ENCODE measurements around the gene MYO19. TPM values are rescaled to one million over a fixed set of nuclear protein-coding genes. Genes with fewer than 3 reads are reported as not detected.

The MYO19 gene
- 70.8 and 85.6 TPM in 2 replicates for total RNA-seq

- POLR2A ChIA-PET = interaction anchor here (0.6 to 5.0 kb wide), 18 partner anchors 10 to 1287 kb away, joined by 3 to 153 read pairs (median 5); partner anchors contain the start of genes GGNBP2, MRM1 and ZNHIT3
- intact Hi-C loops (cut with micrococcal nuclease) = loop anchor here (1.0 to 5.0 kb wide), 6 partner anchors 9 to 588 kb away; partner anchors contain the start of genes DHRS11, GGNBP2, MRM1 and ZNHIT3
- Mint-ChIP-seq H3K27me3 (no peaks in the 10 kb centered on the region), H3K4me1 (peaks cover 20% of the 10 kb centered on the region), H3K4me3 (peak within 1 kb of the TSS; percentile 98), H3K9me3 (no peaks in the 10 kb centered on the region), H3K27ac (peak within 1 kb of the TSS; percentile 100), H3K36me3 (ENCODE audit: low read depth) (peaks cover 47% of the 10 kb centered on the region)
- TF ChIP-seq, protein P1, sequence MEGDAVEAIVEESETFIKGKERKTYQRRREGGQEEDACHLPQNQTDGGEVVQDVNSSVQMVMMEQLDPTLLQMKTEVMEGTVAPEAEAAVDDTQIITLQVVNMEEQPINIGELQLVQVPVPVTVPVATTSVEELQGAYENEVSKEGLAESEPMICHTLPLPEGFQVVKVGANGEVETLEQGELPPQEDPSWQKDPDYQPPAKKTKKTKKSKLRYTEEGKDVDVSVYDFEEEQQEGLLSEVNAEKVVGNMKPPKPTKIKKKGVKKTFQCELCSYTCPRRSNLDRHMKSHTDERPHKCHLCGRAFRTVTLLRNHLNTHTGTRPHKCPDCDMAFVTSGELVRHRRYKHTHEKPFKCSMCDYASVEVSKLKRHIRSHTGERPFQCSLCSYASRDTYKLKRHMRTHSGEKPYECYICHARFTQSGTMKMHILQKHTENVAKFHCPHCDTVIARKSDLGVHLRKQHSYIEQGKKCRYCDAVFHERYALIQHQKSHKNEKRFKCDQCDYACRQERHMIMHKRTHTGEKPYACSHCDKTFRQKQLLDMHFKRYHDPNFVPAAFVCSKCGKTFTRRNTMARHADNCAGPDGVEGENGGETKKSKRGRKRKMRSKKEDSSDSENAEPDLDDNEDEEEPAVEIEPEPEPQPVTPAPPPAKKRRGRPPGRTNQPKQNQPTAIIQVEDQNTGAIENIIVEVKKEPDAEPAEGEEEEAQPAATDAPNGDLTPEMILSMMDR (IDR thresholded peaks at IDR 0.05) = no peak
- CTCF ChIA-PET = interaction anchor here (0.6 to 2.7 kb wide), 5 partner anchors 9 to 460 kb away, joined by 3 to 12 read pairs (median 5); partner anchors contain the start of gene GGNBP2
- peak; percentile 82 for ATAC-seq (ENCODE audit: low read depth)
- peak; percentile 88 for DNase-seq
These were observed at the start of gene MYO19, which contains the start of gene PIGW for GRCh38 chr17:36534840-36535668. Gene MYO19, minus strand, starts transcription at chr17:36534868. Its CDS starts 2,330 bp downstream, at chr17:36532538. Gene PIGW, plus strand, starts transcription at chr17:36534987. Its CDS starts 2,115 bp downstream, at chr17:36537102.

GRCh38 chr17:36583787-36584186 lies 49.1 kb upstream of the MYO19 start:
- ChIA-PET POLR2A (no interaction called here), CTCF (no interaction called here)
- no peak for ATAC-seq (ENCODE audit: low read depth)
- Mint-ChIP-seq H3K27me3 (no peaks in the 10 kb centered on the region), H3K9me3 (no peaks in the 10 kb centered on the region), H3K27ac (no peak overlapping the region), H3K36me3 (ENCODE audit: low read depth) (peaks cover 79% of the 10 kb centered on the region), H3K4me3 (no peak overlapping the region), H3K4me1 (no peaks in the 10 kb centered on the region)
- TF ChIP-seq, protein P1 (IDR thresholded peaks at IDR 0.05) = no peak
- intact Hi-C loops (cut with micrococcal nuclease) = no loop called here
- DNase-seq = no peak

DNA sequence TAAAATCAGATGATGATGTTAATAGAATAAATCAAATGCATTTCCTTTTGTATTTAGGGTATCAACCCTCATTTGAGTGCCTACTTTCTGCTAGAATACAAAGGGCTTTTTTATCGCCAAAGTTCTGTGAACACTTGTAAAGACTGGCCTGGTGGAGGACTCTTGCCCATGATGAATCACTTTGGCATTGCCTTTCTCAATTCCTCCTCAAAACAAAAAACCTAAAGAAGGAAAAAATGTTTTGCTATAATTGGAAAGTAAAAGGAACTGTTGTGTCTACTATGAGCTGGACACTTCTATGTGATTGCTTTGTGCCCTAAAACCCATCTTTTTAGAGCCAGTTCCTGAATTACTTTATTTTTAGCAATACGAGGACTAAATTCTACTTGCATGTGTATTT lies 44.0 kb upstream of the MYO19 start:
- intact Hi-C loops (cut with micrococcal nuclease) = no loop called here
- Mint-ChIP-seq H3K27ac (no peak overlapping the region), H3K36me3 (ENCODE audit: low read depth) (peaks cover 77% of the 10 kb centered on the region), H3K4me3 (no peak overlapping the region), H3K27me3 (no peaks in the 10 kb centered on the region), H3K9me3 (no peaks in the 10 kb centered on the region), H3K4me1 (peaks cover 1% of the 10 kb centered on the region)
- ChIA-PET POLR2A (no interaction called here), CTCF (no interaction called here)
- DNase-seq (no peak), ATAC-seq (ENCODE audit: low read depth) (no peak)
- TF ChIP-seq, protein P1 (IDR thresholded peaks at IDR 0.05) = no peak

DNA sequence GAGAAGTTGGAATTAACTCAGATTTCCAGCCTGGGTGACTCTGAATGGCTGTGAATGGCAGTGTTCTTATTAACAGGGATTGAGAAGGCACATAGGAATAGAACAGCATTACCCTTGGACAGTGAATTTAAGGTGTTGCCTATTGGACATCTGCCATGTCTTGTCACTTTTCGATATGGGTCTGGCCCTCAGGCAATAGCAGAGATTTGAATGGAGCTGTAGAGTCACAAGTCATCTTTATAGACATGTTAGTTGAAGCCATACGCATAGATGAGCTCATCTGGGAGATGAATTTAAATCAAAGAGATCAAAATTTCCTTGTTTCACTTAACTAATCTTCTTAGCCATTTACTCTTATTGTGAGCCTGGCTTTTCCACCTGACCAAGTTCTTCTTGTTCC lies 42.1 kb upstream of the MYO19 start:
- TF ChIP-seq, protein P1 (IDR thresholded peaks at IDR 0.05) = no peak
- no peaks in the 10 kb centered on the region for H3K9me3 Mint-ChIP-seq
- POLR2A ChIA-PET = no interaction called here
- peaks cover 1% of the 10 kb centered on the region for H3K4me1 Mint-ChIP-seq
- H3K36me3 Mint-ChIP-seq (ENCODE audit: low read depth) = peaks cover 81% of the 10 kb centered on the region
- ATAC-seq (ENCODE audit: low read depth) (no peak), DNase-seq (no peak)
- H3K27me3 Mint-ChIP-seq = no peaks in the 10 kb centered on the region
- CTCF ChIA-PET = no interaction called here
- H3K4me3 Mint-ChIP-seq = no peak overlapping the region
- no peak overlapping the region for H3K27ac Mint-ChIP-seq
- intact Hi-C loops (cut with micrococcal nuclease) = no loop called here

GRCh38 chr17:36575028-36575427 lies 40.4 kb upstream of the MYO19 start:
- H3K4me1 Mint-ChIP-seq = peaks cover 1% of the 10 kb centered on the region
- CTCF ChIA-PET = no interaction called here
- H3K36me3 Mint-ChIP-seq (ENCODE audit: low read depth) = peaks cover 75% of the 10 kb centered on the region
- no peaks in the 10 kb centered on the region for H3K27me3 Mint-ChIP-seq
- POLR2A ChIA-PET = no interaction called here
- intact Hi-C loops (cut with micrococcal nuclease) = no loop called here
- no peaks in the 10 kb centered on the region for H3K9me3 Mint-ChIP-seq
- TF ChIP-seq, protein P1 (IDR thresholded peaks at IDR 0.05) = no peak
- no peak overlapping the region for H3K4me3 Mint-ChIP-seq
- no peak for ATAC-seq (ENCODE audit: low read depth)
- DNase-seq = no peak
- H3K27ac Mint-ChIP-seq = no peak overlapping the region

Measured in activated B cell treated with CpG ODN at 0.5 μM for 24 hours (primary cell).